ENCODE data around the gene MFRP.

DNA sequence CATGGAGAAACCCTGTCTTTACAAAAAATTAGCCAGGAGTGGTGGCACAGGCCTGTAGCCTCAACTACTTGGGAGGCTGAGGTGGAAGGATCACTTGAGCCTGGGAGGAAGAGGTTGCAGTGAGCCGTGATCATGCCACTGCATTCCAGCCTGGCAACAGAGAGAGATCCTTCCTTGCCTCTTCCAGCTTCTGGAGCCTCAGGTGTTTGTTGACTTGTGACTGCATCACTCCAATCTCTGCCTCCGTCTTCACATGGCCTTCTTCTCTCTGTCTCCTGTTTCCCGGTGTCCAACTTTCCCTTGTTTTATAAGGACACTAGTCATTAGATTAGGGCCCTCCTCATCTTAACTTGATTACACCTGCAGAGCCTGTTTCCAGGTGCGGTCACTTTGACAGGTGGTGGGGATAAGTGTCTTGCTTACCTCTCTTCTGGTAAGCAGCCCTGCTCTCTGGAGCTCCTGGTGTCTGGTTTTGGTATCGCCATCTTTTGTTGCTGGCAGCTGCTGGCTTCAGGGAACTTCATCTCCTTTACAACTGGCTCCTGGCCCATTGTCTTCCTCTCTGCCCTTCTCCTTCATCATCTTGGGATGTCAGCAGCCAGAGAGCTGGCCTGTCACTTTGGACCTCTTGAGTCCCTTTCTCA lies 43.2 kb upstream of the MFRP start:
- TF ChIP-seq, protein P1, sequence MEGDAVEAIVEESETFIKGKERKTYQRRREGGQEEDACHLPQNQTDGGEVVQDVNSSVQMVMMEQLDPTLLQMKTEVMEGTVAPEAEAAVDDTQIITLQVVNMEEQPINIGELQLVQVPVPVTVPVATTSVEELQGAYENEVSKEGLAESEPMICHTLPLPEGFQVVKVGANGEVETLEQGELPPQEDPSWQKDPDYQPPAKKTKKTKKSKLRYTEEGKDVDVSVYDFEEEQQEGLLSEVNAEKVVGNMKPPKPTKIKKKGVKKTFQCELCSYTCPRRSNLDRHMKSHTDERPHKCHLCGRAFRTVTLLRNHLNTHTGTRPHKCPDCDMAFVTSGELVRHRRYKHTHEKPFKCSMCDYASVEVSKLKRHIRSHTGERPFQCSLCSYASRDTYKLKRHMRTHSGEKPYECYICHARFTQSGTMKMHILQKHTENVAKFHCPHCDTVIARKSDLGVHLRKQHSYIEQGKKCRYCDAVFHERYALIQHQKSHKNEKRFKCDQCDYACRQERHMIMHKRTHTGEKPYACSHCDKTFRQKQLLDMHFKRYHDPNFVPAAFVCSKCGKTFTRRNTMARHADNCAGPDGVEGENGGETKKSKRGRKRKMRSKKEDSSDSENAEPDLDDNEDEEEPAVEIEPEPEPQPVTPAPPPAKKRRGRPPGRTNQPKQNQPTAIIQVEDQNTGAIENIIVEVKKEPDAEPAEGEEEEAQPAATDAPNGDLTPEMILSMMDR (IDR thresholded peaks at IDR 0.05) = peak in 3 of 6 experiments; percentile 8 to 53 (median 28)
- no peak for TF ChIP-seq POLR2A (IDR thresholded peaks at IDR 0.05)

Data from esophagus squamous epithelium (tissue), 4 donors.